Endothelial cell of umbilical vein (primary cell): Measurements from ENCODE around the gene TLX1. TPM values are rescaled to one million over a fixed set of nuclear protein-coding genes. Genes with fewer than 3 reads are reported as not detected.

Source experiments
- BruUV-seq: library from RNA; stranded (reverse); fragments of 400-500 nt; replicated peaks from 2 replicates; lab custom pipeline; 2021; lab: Mats Ljungman, UMichigan
- CTCF ChIA-PET: fragments of 300-600, 350-600 bp; sonication (Branson Sonifier 250); formaldehyde crosslinking; loops from one replicate; lab custom pipeline; 2021; ENCODE audit warnings: antibody characterized with exemption, inconsistent platforms; lab: Charles Lee
- POLR2A ChIA-PET: fragments of 300-600, 350-600 bp; sonication (Branson Sonifier 250); formaldehyde crosslinking; loops from one replicate; lab custom pipeline; 2021; ENCODE audit warnings: antibody characterized with exemption, inconsistent platforms; lab: Charles Lee
- DNase-seq: peaks from one replicate; pipeline ENCODE4 v3.0.0-alpha.2; 2011; ENCODE audit warnings: low read depth, low spot score
- FAIRE-seq: peaks from 2 replicates; lab custom pipeline; 2011; peaks lifted over from hg19 to GRCh38; lab: Jason Lieb, UNC
- H2AFZ ChIP-seq: 2 replicates; pipeline ENCODE4 v1.6.0; 2012; ENCODE audit warnings: low read depth, low read length, control low read depth, inconsistent platforms
- H3K27ac ChIP-seq: 2 replicates; pipeline ENCODE4 v1.5.1; 2011; ENCODE audit warnings: low read depth, mild to moderate bottlenecking, control low read depth, low read length, moderate library complexity; ENCODE audit not compliant: insufficient read depth
- H3K27me3 ChIP-seq, 2 experiments: 2 replicates each; pipeline versions ENCODE4 v1.6.0 to v1.6.1; 2011; ENCODE audit warnings: low read length in 2 of 2, mixed read lengths in 1 of 2; ENCODE audit not compliant: control insufficient read depth in 2 of 2, insufficient read depth in 2 of 2
- H3K36me3 ChIP-seq, 2 experiments: 2 replicates in 1 of 2; 3 replicates in 1 of 2; pipeline ENCODE4 v1.5.1; 2011; ENCODE audit warnings: low read length in 2 of 2, mild to moderate bottlenecking in 1 of 2, moderate library complexity in 1 of 2; ENCODE audit not compliant: control insufficient read depth in 2 of 2, insufficient read depth in 2 of 2; ENCODE audit errors: extremely low read depth in 1 of 2
- H3K4me1 ChIP-seq: 3 replicates; pipeline ENCODE4 v1.5.1; 2011; ENCODE audit warnings: mild to moderate bottlenecking, low read length; ENCODE audit not compliant: control insufficient read depth, insufficient read depth; ENCODE audit errors: extremely low read depth
- H3K4me2 ChIP-seq: 2 replicates; pipeline ENCODE4 v1.6.1; 2011; ENCODE audit warnings: low read length, control low read depth, mixed read lengths; ENCODE audit not compliant: insufficient read depth
- H3K4me3 ChIP-seq, 3 experiments: fragments of 200-600 bp in 1 of 3; sonication (generic), shearing (Covaris generic) in 1 of 3; replicated peaks in 1 of 3; 2 replicates each; pipeline ENCODE4 v1.5.1; 2011 to 2016; ENCODE audit warnings: control low read depth in 3 of 3, low read length in 3 of 3, mild to moderate bottlenecking in 2 of 3, inconsistent platforms in 1 of 3, low read depth in 1 of 3, moderate library complexity in 1 of 3; ENCODE audit not compliant: insufficient read depth in 1 of 3
- H3K79me2 ChIP-seq: 2 replicates; pipeline ENCODE4 v1.6.0; 2012; ENCODE audit warnings: low read length, inconsistent platforms; ENCODE audit not compliant: control insufficient read depth, insufficient read depth
- H3K9ac ChIP-seq: replicated peaks from 2 replicates; pipeline ENCODE3; 2011; ENCODE audit warnings: low read length, control low read depth; ENCODE audit not compliant: insufficient read depth; ENCODE audit errors: extremely low read depth
- H3K9me1 ChIP-seq: replicated peaks from 3 replicates; pipeline ENCODE4 v1.6.0; 2011; ENCODE audit warnings: mild to moderate bottlenecking, low read length; ENCODE audit not compliant: control insufficient read depth, insufficient read depth; ENCODE audit errors: extremely low read depth
- H3K9me3 ChIP-seq: replicated peaks from 2 replicates; pipeline ENCODE4 v1.5.1; 2012; ENCODE audit warnings: low read length, inconsistent platforms; ENCODE audit not compliant: control insufficient read depth, insufficient read depth
- H4K20me1 ChIP-seq: replicated peaks from 2 replicates; pipeline ENCODE3; 2011; ENCODE audit warnings: mild to moderate bottlenecking, low read length; ENCODE audit not compliant: control insufficient read depth, insufficient read depth; ENCODE audit errors: extremely low read depth
- CTCF ChIP-seq, 2 donors: IDR thresholded peaks; 1 replicate in 1 of 2; 2 replicates in 1 of 2; pipeline ENCODE4 v1.5.1; 2011; ENCODE audit warnings: low read length in 2 of 2, mild to moderate bottlenecking in 2 of 2, moderate library complexity in 2 of 2, control low read depth in 1 of 2, inconsistent platforms in 1 of 2, low read depth in 1 of 2; ENCODE audit not compliant: insufficient read depth in 1 of 2; ENCODE audit errors: extremely low read depth in 1 of 2
- EZH2 ChIP-seq: IDR thresholded peaks from 2 replicates; pipeline ENCODE4 v1.6.1; 2012; ENCODE audit warnings: borderline replicate concordance, low read depth, mild to moderate bottlenecking, moderate library complexity, low read length, inconsistent platforms; ENCODE audit not compliant: severe bottlenecking
- FOS ChIP-seq: IDR thresholded peaks from 2 replicates; pipeline ENCODE4 v1.6.1; 2011; ENCODE audit warnings: mild to moderate bottlenecking, low read length, moderate library complexity, borderline replicate concordance; ENCODE audit not compliant: insufficient read depth
- GATA2 ChIP-seq: IDR thresholded peaks from 2 replicates; pipeline ENCODE4 v1.7.0; 2011; ENCODE audit warnings: low read depth, mild to moderate bottlenecking, moderate library complexity, mixed read lengths, low read length; ENCODE audit not compliant: insufficient read length, insufficient read depth
- JUN ChIP-seq: IDR thresholded peaks from 2 replicates; pipeline ENCODE4 v1.6.1; 2011; ENCODE audit warnings: borderline replicate concordance, low read depth; ENCODE audit not compliant: insufficient read length, insufficient read depth
- MAX ChIP-seq: IDR thresholded peaks from 2 replicates; pipeline ENCODE4 v1.6.1; 2011; ENCODE audit not compliant: insufficient read depth, insufficient read length
- MYC ChIP-seq: IDR thresholded peaks from one replicate; pipeline ENCODE4 v1.6.1; 2011; ENCODE audit warnings: mild to moderate bottlenecking, low read depth, low read length
- POLR2A ChIP-seq: IDR thresholded peaks from 2 replicates; pipeline ENCODE4 v1.6.1; 2012; ENCODE audit warnings: low read depth, mild to moderate bottlenecking, control low read depth, low read length
- POLR2AphosphoS5 ChIP-seq: IDR thresholded peaks from 2 replicates; pipeline ENCODE4 v1.6.1; 2012; ENCODE audit warnings: low read depth, mild to moderate bottlenecking, control low read depth, low read length, moderate library complexity; ENCODE audit not compliant: insufficient read depth
- dilution Hi-C: fragments of 300-500 bp; cut with MboI; formaldehyde crosslinking; loops from one replicate; pipeline ENCODE4 v1.15.0; 2019; ENCODE audit warnings: low sequenced_read_pairs; ENCODE audit not compliant: extremely low pct_ligation_motif_present
- intact Hi-C: fragments of 100-400 bp; cut with micrococcal nuclease; formaldehyde crosslinking; loops from one replicate; pipeline ENCODE4 v1.10.0; 2022
- polyA plus RNA-seq, 4 experiments: library from polyadenylated mRNA; depleted of rRNA in 3 of 4; stranded (reverse) in 3 of 4; unstranded in 1 of 4; fragments of >200 nt; gene quantifications; 2 replicates each; pipeline versions ENCODE4 v1.2.1 to v1.2.3, GENCODE V29; 2011 to 2012; ENCODE audit warnings: missing spikeins in 1 of 4
- total RNA-seq: library from RNA; stranded (reverse); gene quantifications from 2 replicates; pipeline ENCODE4 v1.2.3, GENCODE V29; 2021

Gene TLX1
- total and polyA plus RNA-seq, 2 donors (not counting 3 experiments of a cell fraction or from before 2014, with no cell fraction given): not detected

DNA sequence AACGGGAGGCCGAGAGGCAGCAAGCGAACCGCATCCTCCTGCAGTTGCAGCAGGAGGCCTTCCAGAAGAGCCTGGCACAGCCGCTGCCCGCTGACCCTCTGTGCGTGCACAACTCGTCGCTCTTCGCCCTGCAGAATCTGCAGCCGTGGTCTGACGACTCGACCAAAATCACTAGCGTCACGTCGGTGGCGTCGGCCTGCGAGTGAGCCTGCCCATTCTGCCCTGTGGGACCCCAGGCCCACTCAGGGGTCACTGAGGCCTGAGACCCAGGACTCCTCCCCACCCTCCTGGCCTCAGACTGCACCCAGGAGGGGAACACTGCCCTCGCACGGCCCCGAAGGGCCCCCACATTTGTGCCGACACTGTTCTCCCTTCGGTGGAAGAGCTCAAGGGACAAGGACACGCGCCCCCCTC lies 5.6 kb downstream of the TLX1 start:
- POLR2A ChIA-PET: no interaction called here
- no peak for DNase-seq
- no TSS peak for BruUV-seq

More for the DNA sequence above, 5.6 kb downstream of the TLX1 start:
- H3K9me3 ChIP-seq: no peaks in the 10 kb centered on the region
- CTCF ChIA-PET: interaction anchor here (1.3 to 1.7 kb wide), 2 partner anchors 41 to 87 kb away, joined by 4 read pairs; no protein-coding TSS in a partner anchor
- H2AFZ ChIP-seq: no peak overlapping the region
- H3K4me1 ChIP-seq: peaks cover 4% of the 10 kb centered on the region
- no peaks in the 10 kb centered on the region for H3K79me2 ChIP-seq
- dilution Hi-C loops (no loop called here), intact Hi-C loops (no loop called here)
- H3K4me3 ChIP-seq: no peak overlapping the region
- no peak for TF ChIP-seq MAX
- no peak for TF ChIP-seq FOS
- no peak for TF ChIP-seq CTCF (IDR thresholded peaks at IDR 0.05; ENCODE audit: extremely low read depth in 1 of 2, insufficient read depth in 1 of 2, low read depth in 1 of 2, low read length in 2 of 2)
- TF ChIP-seq JUN: no peak
- no peak for TF ChIP-seq EZH2
- TF ChIP-seq MYC: no peak
- no peak for TF ChIP-seq POLR2A
- no peak for TF ChIP-seq GATA2
- no peak for TF ChIP-seq POLR2AphosphoS5
- no peaks in the 10 kb centered on the region for H4K20me1 ChIP-seq
- H3K36me3 ChIP-seq: no peaks in the 10 kb centered on the region
- no peak overlapping the region for H3K9ac ChIP-seq
- H3K27me3 ChIP-seq: peaks cover 93 to 100% of the 10 kb centered on the region in 2 experiments
- no peak for FAIRE-seq
- H3K9me1 ChIP-seq: no peaks in the 10 kb centered on the region
- no peak overlapping the region for H3K27ac ChIP-seq
- H3K4me2 ChIP-seq: no peak overlapping the region
